ENCODE measurements around the gene ZNF668.

GRCh38 chr16:31061126-31061812 lies 12.8 kb downstream of the ZNF668 start:
- TF ChIP-seq CTCF (IDR thresholded peaks at IDR 0.05) (no peak), POLR2A (IDR thresholded peaks at IDR 0.05; ENCODE audit: low read depth) (no peak), POLR2AphosphoS5 (IDR thresholded peaks at IDR 0.05) (no peak)
